Hepatocyte (in vitro differentiated cells): ENCODE data around the gene LDLRAP1.

ENCODE experiments used
- CTCF ChIP-seq: fragments of 200-600 bp; sonication (generic); IDR thresholded peaks from 2 replicates; pipeline ENCODE4 v1.5.1; 2016; ENCODE audit warnings: antibody characterized with exemption, mild to moderate bottlenecking; ENCODE audit not compliant: poor library complexity
- EZH2 ChIP-seq: fragments of 200-600 bp; sonication (generic); IDR thresholded peaks from 2 replicates; pipeline ENCODE4 v1.6.1; 2016; ENCODE audit warnings: antibody characterized with exemption, mild to moderate bottlenecking, borderline replicate concordance
- EZH2phosphoT487 ChIP-seq: fragments of 200-600 bp; sonication (generic); IDR thresholded peaks from one replicate; pipeline ENCODE4 v1.6.1; 2018; ENCODE audit warnings: antibody characterized with exemption, mild to moderate bottlenecking, low read depth, moderate library complexity; ENCODE audit not compliant: unreplicated experiment, severe bottlenecking

- TF ChIP-seq CTCF: no peak
- no peak for TF ChIP-seq EZH2
- no peak for TF ChIP-seq EZH2phosphoT487
These were observed 48.5 kb upstream of the LDLRAP1 start for GRCh38 chr1:25494952-25495351.
